ENCODE data around the gene SLC7A6OS. TPM values are rescaled to one million over a fixed set of nuclear protein-coding genes. Genes with fewer than 3 reads are reported as not detected.

SLC7A6OS gene
- total RNA-seq, 1 experiment from 2014 or later = 24.5 TPM

GRCh38 chr16:68283346-68283745 is 27.4 kb downstream of the SLC7A6OS start:
- Histone ChIP-seq H2BK20ac (ENCODE audit: low read depth, low read length, poor library complexity, severe bottlenecking) (no peak overlapping the region), H4K91ac (ENCODE audit: insufficient read length, low read depth, low read length) (no peak overlapping the region), H3K4me2 (ENCODE audit: insufficient read depth, insufficient read length, low read length) (no peak overlapping the region), H3K56ac (ENCODE audit: insufficient read length, low read depth, low read length) (no peak overlapping the region), H2BK5ac (ENCODE audit: insufficient read length, low read length) (no peak overlapping the region), H4K20me1 (ENCODE audit: control insufficient read depth, insufficient read depth, insufficient read length) (peaks cover 2% of the 10 kb centered on the region), H3K4ac (ENCODE audit: low read depth, low read length) (no peak overlapping the region), H3K4me1 (ENCODE audit: insufficient read depth, low read length) (no peaks in the 10 kb centered on the region), H3K27me3 (ENCODE audit: insufficient read depth, low read length) (no peaks in the 10 kb centered on the region), H3K23ac (ENCODE audit: insufficient read length, low read depth, low read length) (no peak overlapping the region), H3K27ac (ENCODE audit: insufficient read length, low read depth, low read length) (no peak overlapping the region), H3K14ac (ENCODE audit: insufficient read depth, low read length) (no peak overlapping the region), H2AK5ac (ENCODE audit: insufficient read length, low read length) (no peak overlapping the region), H2BK120ac (ENCODE audit: low read depth, low read length, poor library complexity, severe bottlenecking) (no peak overlapping the region), H3K79me1 (ENCODE audit: insufficient read depth, low read depth, low read length, poor library complexity, severe bottlenecking) (no peaks in the 10 kb centered on the region), H3K9ac (ENCODE audit: extremely low read depth, insufficient read length, low read length) (no peak overlapping the region), H4K5ac (ENCODE audit: insufficient read length, low read depth, low read length) (no peak overlapping the region), H3T11ph (ENCODE audit: low read length) (no peak overlapping the region), H3K18ac (ENCODE audit: insufficient read length, low read depth, low read length) (no peak overlapping the region), H3K9me3 (ENCODE audit: control insufficient read depth, low read depth, low read length) (no peaks in the 10 kb centered on the region), H2BK12ac (ENCODE audit: insufficient read length, low read depth, low read length) (no peak overlapping the region), H2AFZ (ENCODE audit: low read length) (no peak overlapping the region), H2BK15ac (ENCODE audit: low read depth, low read length) (no peak overlapping the region), H3K23me2 (ENCODE audit: insufficient read length, low read depth, low read length, poor library complexity, severe bottlenecking) (no peaks in the 10 kb centered on the region), H3K79me2 (ENCODE audit: insufficient read depth, low read length) (no peaks in the 10 kb centered on the region), H4K8ac (replicated peaks; ENCODE audit: insufficient read length, low read depth, low read length) (no peak overlapping the region)
- H3K27ac Mint-ChIP-seq = peak overlapping the region in 2 of 3 experiments; percentile 20 to 45; a peak in 2 of 7 replicates
- no peak for DNase-seq
- no peaks in the 10 kb centered on the region for H3K9me3 Mint-ChIP-seq
- peaks cover 9 to 36% (median 14%) of the 10 kb centered on the region in 3 experiments; a peak in 5 of 7 replicates for H3K36me3 Mint-ChIP-seq (ENCODE audit: insufficient read depth in 1 of 3, low read depth in 3 of 3)
- WGBS (ENCODE audit: extremely low coverage, insufficient read length, low lambda C conversion rate) = no CpG with 5 or more reads among the region's 5 CpGs
- no peak overlapping the region for H3K4me3 Mint-ChIP-seq
- no peak for TF ChIP-seq CTCF (conservative IDR thresholded peaks at IDR 0.05)
- H3K4me1 Mint-ChIP-seq = peaks cover 0 to 2% of the 10 kb centered on the region in 2 experiments; a peak in 1 of 4 replicates
- no peaks in the 10 kb centered on the region for H3K27me3 Mint-ChIP-seq (ENCODE audit: low read depth)
